ENCODE results near the gene AMDHD2.

- no peak for TF ChIP-seq CTCF (conservative IDR thresholded peaks at IDR 0.05; ENCODE audit: low read length)
- no peak for TF ChIP-seq EZH2phosphoT487 (IDR thresholded peaks at IDR 0.05; ENCODE audit: borderline replicate concordance)
Observed at GRCh38 chr16:2508722-2509400, 11.3 kb upstream of the AMDHD2 start.
